Neutrophil (primary cell): Measurements from ENCODE around the gene MME.
"Not testable (repeated sequence)": the region's sequence is repeated elsewhere in the genome, so short reads cannot be mapped to it uniquely, and the experiment has no call there.

ENCODE experiments used
- H3K27ac ChIP-seq: fragments of 200-600 bp; sonication (generic); 2 replicates; pipeline ENCODE4 v1.5.1; 2016; ENCODE audit warnings: mild to moderate bottlenecking, moderate library complexity
- H3K27me3 ChIP-seq: fragments of 200-600 bp; sonication (generic); 2 replicates; pipeline ENCODE4 v1.6.0; 2016; ENCODE audit warnings: mild to moderate bottlenecking
- H3K36me3 ChIP-seq: fragments of 200-600 bp; sonication (generic); 2 replicates; pipeline ENCODE4 v1.5.1; 2017
- H3K4me1 ChIP-seq, 2 experiments: fragments of 200-600 bp in 1 of 2; sonication (generic) in 1 of 2; 1 replicate in 1 of 2; 2 replicates in 1 of 2; pipeline versions ENCODE4 v1.5.1 to v1.6.1; 2013 to 2016; ENCODE audit warnings: low read depth in 1 of 2, low read length in 1 of 2, mild to moderate bottlenecking in 1 of 2, moderate library complexity in 1 of 2; ENCODE audit not compliant: control insufficient read depth in 1 of 2, insufficient read depth in 1 of 2
- H3K4me3 ChIP-seq, 2 experiments: fragments of 200-600 bp in 1 of 2; sonication (generic) in 1 of 2; 1 replicate in 1 of 2; 2 replicates in 1 of 2; pipeline ENCODE4 v1.5.1; 2013 to 2016; ENCODE audit warnings: low read depth in 1 of 2, low read length in 1 of 2, mild to moderate bottlenecking in 1 of 2, moderate library complexity in 1 of 2
- H3K9me3 ChIP-seq: fragments of 200-600 bp; sonication (generic); 2 replicates; pipeline ENCODE4 v1.5.1; 2016
- TF ChIP-seq, protein P1 (sequence below): fragments of 200-600 bp; sonication (generic); IDR thresholded peaks from 2 replicates; pipeline ENCODE4 v1.5.1; 2016; ENCODE audit warnings: antibody characterized with exemption

The MME gene

DNA sequence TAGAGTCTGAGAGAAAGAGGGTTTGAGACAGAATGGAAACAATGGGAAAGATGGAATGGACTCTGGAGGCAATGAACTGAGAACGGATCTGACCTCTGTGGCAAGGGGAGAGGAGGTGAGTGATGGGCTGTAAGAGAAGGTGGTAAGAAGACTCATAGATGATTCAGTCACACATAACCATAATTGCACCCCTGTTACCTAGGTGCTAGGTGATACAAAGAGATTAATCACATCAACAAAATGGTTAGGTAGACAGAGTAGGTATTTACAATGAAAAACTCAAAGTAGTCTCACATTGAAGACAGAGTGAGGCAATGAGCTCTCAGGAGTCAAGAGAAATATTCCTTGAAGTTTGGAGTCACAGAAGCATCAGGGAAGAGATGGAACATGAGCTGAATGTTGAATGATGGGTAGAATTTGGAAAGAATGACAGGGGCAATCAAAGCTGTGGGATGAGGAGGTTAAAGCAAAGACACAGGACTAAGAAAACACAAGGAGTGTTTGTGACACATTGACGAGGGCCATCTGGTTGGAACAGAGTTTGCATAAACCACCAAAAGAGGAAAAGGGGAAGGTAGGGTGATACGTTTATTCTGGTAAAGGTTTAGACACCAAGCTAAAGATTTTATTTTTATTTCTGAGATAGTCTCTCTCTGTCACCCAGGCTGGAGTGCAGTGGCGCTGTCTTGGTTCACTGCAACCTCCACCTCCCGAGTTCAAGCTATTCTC is 32.7 kb downstream of the MME start:
- H3K36me3 ChIP-seq = peaks cover 68% of the 10 kb centered on the region
- no peaks in the 10 kb centered on the region for H3K4me1 ChIP-seq
- H3K9me3 ChIP-seq = no peaks in the 10 kb centered on the region
- H3K4me3 ChIP-seq = no peak overlapping the region
- peak overlapping the region; percentile 19 for H3K27ac ChIP-seq
- TF ChIP-seq, protein P1, sequence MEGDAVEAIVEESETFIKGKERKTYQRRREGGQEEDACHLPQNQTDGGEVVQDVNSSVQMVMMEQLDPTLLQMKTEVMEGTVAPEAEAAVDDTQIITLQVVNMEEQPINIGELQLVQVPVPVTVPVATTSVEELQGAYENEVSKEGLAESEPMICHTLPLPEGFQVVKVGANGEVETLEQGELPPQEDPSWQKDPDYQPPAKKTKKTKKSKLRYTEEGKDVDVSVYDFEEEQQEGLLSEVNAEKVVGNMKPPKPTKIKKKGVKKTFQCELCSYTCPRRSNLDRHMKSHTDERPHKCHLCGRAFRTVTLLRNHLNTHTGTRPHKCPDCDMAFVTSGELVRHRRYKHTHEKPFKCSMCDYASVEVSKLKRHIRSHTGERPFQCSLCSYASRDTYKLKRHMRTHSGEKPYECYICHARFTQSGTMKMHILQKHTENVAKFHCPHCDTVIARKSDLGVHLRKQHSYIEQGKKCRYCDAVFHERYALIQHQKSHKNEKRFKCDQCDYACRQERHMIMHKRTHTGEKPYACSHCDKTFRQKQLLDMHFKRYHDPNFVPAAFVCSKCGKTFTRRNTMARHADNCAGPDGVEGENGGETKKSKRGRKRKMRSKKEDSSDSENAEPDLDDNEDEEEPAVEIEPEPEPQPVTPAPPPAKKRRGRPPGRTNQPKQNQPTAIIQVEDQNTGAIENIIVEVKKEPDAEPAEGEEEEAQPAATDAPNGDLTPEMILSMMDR = no peak
- no peaks in the 10 kb centered on the region for H3K27me3 ChIP-seq

DNA sequence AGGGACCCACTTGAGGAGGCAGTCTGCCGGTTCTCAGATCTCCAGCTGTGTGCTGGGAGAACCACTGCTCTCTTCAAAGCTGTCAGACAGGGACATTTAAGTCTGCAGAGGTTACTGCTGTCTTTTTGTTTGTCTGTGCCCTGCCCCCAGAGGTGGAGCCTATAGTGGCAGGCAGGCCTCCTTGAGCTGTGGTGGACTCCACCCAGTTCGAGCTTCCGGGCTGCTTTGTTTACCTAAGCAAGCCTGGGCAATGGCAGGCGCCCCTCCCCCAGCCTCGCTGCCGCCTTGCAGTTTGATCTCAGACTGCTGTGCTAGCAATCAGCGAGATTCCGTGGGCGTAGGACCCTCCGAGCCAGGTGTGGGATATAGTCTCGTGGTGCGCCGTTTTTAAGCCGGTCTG is 44.6 kb downstream of the MME start:
- H3K27me3 ChIP-seq, H3K27ac ChIP-seq, H3K4me1 ChIP-seq, H3K9me3 ChIP-seq, H3K4me3 ChIP-seq: not testable (repeated sequence)
- peaks cover 41% of the 10 kb centered on the region for H3K36me3 ChIP-seq

DNA sequence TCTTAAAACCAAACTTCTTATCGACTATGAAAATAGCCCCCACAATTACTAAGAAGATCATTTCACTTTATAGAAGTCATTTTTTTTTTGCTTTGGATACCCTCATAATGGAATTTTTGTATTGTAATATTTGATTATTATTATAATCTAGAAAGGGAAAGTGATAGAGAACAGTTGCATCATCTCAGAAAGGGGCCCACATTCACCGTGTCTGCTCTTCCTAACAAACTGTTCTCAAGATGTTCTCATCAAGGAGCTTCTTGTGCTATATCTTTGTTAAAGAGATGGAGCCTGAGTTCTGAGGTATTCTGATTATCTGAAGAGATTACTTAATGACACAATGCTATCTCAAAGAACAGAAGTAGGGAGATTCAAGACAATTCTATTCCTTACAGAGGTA is 49.3 kb downstream of the MME start:
- Histone ChIP-seq H3K9me3 (no peaks in the 10 kb centered on the region), H3K27me3 (no peaks in the 10 kb centered on the region), H3K4me3 (no peak overlapping the region), H3K36me3 (peaks cover 79% of the 10 kb centered on the region), H3K4me1 (peaks cover 0 to 7% of the 10 kb centered on the region in 2 experiments), H3K27ac (no peak overlapping the region)
- TF ChIP-seq, protein P1 = no peak

DNA sequence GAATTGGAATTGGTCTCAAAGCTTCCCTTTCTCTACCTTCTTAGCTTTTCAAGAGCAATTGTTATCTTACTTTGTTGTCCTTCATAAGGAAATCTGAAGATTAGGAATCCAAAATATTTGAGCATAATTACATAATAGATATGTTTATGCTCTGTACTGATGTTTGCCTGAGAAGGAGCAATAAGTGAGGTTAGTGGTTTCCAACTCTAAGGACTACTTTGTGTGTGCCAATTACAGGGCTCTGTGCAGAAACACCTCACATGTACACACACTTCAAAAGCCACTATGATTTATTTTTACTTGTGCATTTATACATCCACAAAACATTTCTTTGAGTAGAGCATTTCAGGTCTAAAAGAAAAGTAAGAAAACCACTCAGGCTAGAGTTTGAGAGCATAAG is 49.9 kb downstream of the MME start:
- peaks cover 0 to 7% of the 10 kb centered on the region in 2 experiments for H3K4me1 ChIP-seq
- no peak overlapping the region for H3K4me3 ChIP-seq
- TF ChIP-seq, protein P1 = no peak
- no peaks in the 10 kb centered on the region for H3K27me3 ChIP-seq
- peak overlapping the region; percentile 9 for H3K27ac ChIP-seq
- H3K9me3 ChIP-seq = no peaks in the 10 kb centered on the region
- H3K36me3 ChIP-seq = peaks cover 81% of the 10 kb centered on the region

DNA sequence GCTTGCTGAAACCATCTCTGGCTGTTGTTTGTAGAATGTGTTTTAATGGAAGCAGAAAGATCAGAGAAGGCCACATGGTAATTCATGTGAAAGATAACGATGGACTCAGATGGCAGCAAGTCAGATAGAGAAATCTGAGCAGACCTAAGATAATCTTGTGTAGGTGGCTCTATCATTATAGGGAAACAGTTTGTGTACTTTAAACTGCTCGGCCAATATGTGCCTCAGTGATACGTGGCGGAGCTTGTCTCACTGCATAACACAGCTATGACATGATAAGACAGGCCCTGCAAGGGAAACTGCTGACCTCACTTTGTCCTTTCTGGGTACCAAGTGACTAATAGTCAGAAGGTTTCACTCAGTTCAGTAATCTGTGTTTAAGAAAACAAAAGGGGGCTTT is 51.0 kb downstream of the MME start:
- TF ChIP-seq, protein P1 = no peak
- Histone ChIP-seq H3K9me3 (no peaks in the 10 kb centered on the region), H3K27ac (no peak overlapping the region), H3K4me1 (no peaks in the 10 kb centered on the region), H3K4me3 (no peak overlapping the region), H3K36me3 (peaks cover 74% of the 10 kb centered on the region), H3K27me3 (no peaks in the 10 kb centered on the region)

DNA sequence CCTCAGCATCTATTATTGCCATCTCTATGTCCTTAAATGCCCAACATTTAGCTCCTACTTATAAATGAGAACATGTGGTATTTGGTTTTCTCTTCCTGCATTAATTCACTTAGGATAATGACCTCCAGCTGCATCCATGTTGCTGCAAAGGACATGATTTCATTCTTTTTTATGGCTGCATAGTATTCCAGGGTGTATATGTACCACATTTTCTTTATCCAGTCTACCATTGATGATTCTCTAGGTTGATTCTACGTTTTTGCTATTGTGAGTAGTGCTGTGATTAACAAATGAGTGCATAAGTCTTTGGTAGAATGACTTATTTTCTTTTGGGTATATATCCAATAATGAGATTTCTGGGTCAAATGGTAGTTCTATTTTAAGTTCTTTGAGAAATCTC is 54.2 kb downstream of the MME start:
- H3K9me3 ChIP-seq, H3K4me1 ChIP-seq: not testable (repeated sequence)

More for the DNA sequence above, 54.2 kb downstream of the MME start:
- not testable (repeated sequence) for H3K27me3 ChIP-seq, H3K4me3 ChIP-seq, H3K27ac ChIP-seq
- peaks cover 75% of the 10 kb centered on the region for H3K36me3 ChIP-seq
